NCI-H524 (cell line): ENCODE measurements around the gene HAPLN1.
"Not testable (repeated sequence)": the region's sequence is repeated elsewhere in the genome, so short reads cannot be mapped to it uniquely, and the experiment has no call there.

ENCODE experiments used
- DNase-seq, 2 experiments: peaks; one replicate each; lab custom pipeline; 2025; lab: John Stamatoyannopoulos, UW

The HAPLN1 gene

GRCh38 chr5:83720836-83721537 lies at the start of gene HAPLN1:
HAPLN1 (minus strand) TSS chr5:83720855; CDS start chr5:83673523, 47,332 bp downstream.
- DNase-seq, result peak in 1 of 2 experiments; percentile 17

DNA sequence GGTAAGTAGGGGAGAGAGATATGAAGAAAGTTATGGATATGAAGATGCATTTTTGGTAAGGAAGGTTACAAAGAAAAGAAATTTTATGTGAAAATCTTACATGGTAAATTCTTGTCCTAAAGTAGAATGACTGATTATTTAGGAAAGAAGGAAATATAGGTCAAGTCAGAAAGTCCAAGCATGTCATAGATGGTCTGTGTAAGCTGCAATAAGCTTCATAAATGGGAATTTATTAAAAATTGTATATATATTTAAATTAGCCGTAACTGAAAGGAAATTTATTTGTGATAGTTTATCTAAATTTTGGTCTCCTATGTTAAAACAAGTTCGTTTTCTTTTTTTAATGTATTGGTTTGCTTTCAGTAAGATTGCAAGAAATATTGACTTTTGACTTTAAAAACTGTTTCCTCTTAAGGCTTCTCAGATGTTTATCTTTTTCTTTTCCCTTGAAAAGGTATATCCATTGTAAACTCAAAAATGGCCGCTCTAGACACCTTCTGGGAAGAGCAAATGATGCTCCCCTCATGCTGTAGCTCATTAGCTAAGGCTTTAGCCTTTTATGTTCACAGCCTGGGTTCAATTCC lies 46.8 kb upstream of the HAPLN1 start:
- no peak for DNase-seq

- DNase-seq, result no peak
Observed at GRCh38 chr5:83764101-83764500, 43.4 kb upstream of the HAPLN1 start.

GRCh38 chr5:83760579-83760978 lies 39.9 kb upstream of the HAPLN1 start:
- no peak for DNase-seq

DNA sequence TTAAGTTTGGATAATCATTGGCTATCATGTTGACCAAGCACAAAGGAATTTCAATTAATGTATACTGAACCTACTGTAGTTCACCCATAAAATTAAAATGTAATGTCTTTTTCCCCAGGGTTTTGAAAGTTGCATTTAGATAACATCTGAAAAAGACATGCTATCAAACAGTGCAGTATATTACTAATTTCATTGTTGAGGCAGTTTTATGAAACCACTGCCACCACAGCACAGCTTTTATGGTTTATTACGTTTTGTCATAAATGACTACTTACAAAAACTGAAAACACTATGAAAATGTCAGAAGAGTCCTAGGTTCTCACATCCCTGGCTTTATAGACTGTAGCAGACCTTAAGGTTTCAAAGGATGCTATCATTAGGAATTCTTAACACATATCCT lies 32.0 kb upstream of the HAPLN1 start:
- DNase-seq, result no peak

DNA sequence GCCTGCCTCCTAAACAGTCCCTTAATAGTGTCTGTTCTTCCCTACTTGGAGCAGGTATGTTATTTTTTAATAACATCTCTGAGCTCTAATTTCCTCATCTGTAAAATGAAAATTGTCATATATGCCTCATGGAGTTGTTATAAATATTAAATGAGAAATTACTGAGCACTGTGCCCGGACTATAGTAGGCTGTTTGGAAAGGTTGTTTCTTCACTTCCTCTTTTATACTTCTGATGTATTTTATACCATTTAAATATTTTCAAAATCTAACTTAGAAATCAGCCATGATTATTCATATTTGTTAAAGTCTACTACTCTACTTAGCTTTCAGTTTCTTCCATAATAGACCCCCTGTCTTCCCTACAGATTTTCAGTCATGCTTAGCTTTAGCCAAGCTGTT lies 30.5 kb upstream of the HAPLN1 start:
- no peak for DNase-seq

- DNase-seq, result no peak
Observed at GRCh38 chr5:83750749-83751148, 30.1 kb upstream of the HAPLN1 start.

- DNase-seq, result no peak
Observed at GRCh38 chr5:83745816-83746215, 25.2 kb upstream of the HAPLN1 start.

DNA sequence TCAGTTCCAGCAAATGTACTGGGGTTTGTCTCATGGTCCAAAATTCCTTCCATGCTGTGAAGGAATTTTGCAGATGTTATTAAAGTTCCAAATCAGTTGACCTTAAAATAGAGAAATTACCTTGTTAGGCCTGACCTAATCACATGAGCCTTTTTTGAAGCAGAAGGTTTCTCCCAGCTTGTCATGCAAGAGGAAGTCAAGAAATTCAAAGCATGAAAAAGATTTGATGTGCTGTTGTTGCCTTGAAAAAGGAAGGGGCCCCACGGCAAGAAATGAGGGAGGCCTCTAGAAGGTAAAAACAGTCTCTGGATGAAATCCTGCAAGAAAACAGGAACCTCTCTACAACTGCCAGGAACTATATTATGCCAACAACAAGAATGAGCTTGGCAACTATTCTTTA lies 24.2 kb upstream of the HAPLN1 start:
- DNase-seq, result no peak

- peak in 1 of 2 experiments; percentile 13 for DNase-seq
Observed at GRCh38 chr5:83742089-83742488, 21.4 kb upstream of the HAPLN1 start.

- peak; percentile 28 to 73 for DNase-seq
Observed at GRCh38 chr5:83741571-83741970, 20.9 kb upstream of the HAPLN1 start.

- no peak for DNase-seq
Observed at GRCh38 chr5:83740741-83741140, 20.1 kb upstream of the HAPLN1 start.

- DNase-seq, result not testable (repeated sequence)
Observed at GRCh38 chr5:83736169-83736568, 15.5 kb upstream of the HAPLN1 start.

DNA sequence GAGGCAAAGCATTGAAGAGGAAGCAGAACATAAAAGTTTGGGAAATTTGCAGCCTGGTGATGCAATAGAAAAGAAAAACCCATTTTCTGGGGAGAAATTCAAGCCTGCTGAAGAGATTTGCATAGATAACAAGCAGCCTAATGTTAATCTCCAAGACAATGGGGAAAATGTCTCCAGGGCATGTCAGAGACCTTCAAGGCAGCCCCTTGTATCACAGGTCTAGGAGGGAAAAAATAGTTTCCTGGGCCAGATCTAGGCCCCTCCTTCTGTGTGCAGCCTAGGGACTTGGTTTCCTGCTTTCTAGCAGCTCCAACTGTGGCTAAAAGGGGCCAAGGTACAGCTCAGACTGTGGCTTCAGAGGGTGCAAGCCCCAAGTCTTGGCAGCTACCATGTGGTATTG lies 14.4 kb upstream of the HAPLN1 start:
- not testable (repeated sequence) for DNase-seq

DNA sequence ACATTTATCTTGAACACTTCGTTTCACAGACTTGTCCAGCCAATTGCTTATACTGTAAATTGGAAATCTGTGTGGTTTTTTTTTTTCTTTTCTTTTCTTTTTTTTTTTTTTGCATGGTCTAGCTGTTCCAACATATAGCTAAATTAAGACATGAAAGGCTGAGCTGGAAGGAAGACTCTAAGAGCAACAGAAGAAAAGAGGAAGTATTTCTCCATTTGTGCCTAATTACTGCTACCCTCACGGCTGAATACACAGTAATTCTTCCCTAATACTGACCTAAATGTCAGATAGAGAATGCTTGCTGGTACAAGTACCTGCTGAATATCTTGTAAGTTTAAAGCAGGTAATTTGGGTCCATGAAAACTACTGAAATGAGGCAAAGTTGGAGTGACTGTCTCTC lies 11.0 kb upstream of the HAPLN1 start:
- DNase-seq, result no peak

- no peak for DNase-seq
Observed at GRCh38 chr5:83729362-83729761, 8.7 kb upstream of the HAPLN1 start.

GRCh38 chr5:83726912-83727311 lies 6.3 kb upstream of the HAPLN1 start:
- DNase-seq, result no peak

DNA sequence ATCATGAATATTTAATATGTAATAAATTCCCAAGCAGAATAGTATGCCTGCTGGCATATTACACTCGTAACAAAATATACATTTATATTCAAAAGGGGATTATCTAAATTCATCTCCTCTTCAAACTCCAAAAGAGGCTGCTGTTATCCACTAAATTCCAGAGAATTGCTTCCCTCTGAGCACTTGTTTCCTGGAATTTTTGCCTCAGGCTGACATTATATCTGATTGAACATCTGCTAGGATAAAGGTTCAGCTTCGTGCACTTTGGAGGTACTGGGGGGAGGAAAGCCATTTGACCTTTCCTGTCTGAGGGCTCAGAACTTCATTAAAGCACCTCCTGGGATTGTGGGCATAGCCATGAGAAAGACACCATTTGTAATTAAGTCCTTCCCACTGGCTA lies 4.3 kb upstream of the HAPLN1 start:
- DNase-seq, result peak; percentile 55 to 82

DNA sequence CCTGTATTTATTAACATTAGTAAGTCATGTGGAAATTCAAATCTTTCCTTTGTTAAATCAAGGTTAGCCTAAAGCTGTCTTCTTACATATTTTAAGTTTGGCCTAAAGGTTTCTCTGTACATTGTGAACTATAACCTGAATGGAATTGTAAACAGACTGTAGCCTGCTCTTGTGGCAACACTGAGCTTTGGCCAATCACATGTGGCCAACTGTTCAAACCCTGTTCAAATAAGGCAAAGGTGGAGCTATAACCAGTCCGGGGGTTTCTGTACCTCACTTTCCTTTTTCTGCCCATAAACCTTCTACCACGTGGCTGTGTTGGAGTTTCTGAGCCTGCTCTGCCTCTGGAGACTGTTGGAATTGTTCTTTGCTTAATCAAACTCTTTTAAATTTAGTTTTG lies 3.3 kb upstream of the HAPLN1 start:
- DNase-seq, result no peak

DNA sequence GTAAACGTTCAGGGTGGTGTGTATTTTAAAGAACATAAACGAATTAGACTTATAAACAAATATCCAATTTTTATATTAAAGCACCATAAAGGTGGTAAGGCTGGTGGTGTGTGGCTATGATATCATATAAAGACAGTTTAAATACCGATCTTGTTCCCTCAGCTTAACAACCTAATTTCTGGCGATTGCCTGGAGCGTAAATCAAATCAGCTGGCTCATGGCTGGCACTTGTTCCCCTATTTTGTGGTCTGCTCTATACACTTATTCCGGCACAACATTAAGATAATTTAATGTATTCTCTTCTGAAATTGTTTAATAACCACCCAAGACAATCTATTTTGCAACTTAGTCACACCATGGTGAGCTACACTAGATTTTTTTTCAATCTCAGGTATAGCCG lies 2.4 kb upstream of the HAPLN1 start:
- DNase-seq, result no peak

- DNase-seq, result peak; percentile 78 to 80
Observed at GRCh38 chr5:83721953-83722901, 1.6 kb upstream of the HAPLN1 start.

DNA sequence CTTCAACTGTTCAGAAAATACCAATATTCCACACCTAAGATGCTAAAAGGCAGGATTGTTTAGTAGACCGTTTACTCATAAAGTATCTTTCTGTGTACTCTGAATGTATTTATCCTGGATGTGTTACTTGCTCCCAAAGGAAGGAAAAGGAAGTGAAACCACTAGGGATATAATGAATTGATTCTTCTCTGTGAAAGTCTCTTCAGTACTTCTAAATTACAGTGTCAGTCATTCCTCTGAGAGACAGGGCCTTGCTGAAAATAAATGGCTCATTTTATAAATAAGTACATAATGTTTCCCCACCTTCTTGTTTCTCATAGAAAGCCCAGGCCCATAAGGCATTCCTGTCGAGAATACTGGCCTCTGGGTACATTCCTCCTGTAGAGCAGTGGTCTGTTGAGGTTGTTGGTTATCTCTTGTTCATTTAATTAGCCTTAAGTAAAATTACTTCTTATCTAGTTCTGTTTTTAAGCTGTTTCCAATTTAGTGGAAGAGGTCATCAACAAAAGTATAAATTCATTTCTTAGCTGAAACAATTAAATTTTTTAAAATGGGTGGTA lies 1.6 kb downstream of the HAPLN1 start:
- no peak for DNase-seq
